ENCODE results near the gene RPL31.

GRCh38 chr2:101012054-101012705, 10.1 kb downstream of the RPL31 start:
- TF ChIP-seq, protein P1, sequence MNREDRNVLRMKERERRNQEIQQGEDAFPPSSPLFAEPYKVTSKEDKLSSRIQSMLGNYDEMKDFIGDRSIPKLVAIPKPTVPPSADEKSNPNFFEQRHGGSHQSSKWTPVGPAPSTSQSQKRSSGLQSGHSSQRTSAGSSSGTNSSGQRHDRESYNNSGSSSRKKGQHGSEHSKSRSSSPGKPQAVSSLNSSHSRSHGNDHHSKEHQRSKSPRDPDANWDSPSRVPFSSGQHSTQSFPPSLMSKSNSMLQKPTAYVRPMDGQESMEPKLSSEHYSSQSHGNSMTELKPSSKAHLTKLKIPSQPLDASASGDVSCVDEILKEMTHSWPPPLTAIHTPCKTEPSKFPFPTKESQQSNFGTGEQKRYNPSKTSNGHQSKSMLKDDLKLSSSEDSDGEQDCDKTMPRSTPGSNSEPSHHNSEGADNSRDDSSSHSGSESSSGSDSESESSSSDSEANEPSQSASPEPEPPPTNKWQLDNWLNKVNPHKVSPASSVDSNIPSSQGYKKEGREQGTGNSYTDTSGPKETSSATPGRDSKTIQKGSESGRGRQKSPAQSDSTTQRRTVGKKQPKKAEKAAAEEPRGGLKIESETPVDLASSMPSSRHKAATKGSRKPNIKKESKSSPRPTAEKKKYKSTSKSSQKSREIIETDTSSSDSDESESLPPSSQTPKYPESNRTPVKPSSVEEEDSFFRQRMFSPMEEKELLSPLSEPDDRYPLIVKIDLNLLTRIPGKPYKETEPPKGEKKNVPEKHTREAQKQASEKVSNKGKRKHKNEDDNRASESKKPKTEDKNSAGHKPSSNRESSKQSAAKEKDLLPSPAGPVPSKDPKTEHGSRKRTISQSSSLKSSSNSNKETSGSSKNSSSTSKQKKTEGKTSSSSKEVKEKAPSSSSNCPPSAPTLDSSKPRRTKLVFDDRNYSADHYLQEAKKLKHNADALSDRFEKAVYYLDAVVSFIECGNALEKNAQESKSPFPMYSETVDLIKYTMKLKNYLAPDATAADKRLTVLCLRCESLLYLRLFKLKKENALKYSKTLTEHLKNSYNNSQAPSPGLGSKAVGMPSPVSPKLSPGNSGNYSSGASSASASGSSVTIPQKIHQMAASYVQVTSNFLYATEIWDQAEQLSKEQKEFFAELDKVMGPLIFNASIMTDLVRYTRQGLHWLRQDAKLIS (CRISPR knock-in tag; IDR thresholded peaks at IDR 0.05), result no peak
- no peak for TF ChIP-seq CTCF (IDR thresholded peaks at IDR 0.05 in 2 of 3, conservative IDR thresholded peaks at IDR 0.05 in 1 of 3; ENCODE audit: insufficient read depth in 2 of 3, low read depth in 1 of 3, low read length in 3 of 3)
- no peak for TF ChIP-seq POLR2A (conservative IDR thresholded peaks at IDR 0.05)
- no peak for TF ChIP-seq ZNF253 (CRISPR knock-in tag; conservative IDR thresholded peaks at IDR 0.05)
- TF ChIP-seq SMARCA4 (IDR thresholded peaks at IDR 0.05), result no peak
- TF ChIP-seq XRCC5 (IDR thresholded peaks at IDR 0.05; ENCODE audit: low read depth, low read length), result no peak
- no peak for TF ChIP-seq POLR2AphosphoS5 (IDR thresholded peaks at IDR 0.05; ENCODE audit: control insufficient read depth, insufficient read depth, low read depth, low read length)
- no peak for TF ChIP-seq ZNF24 (IDR thresholded peaks at IDR 0.05)
